Prostate gland (tissue), 2 donors: ENCODE measurements around the gene BICDL1.

Source experiments
- CTCF ChIP-seq, 4 experiments: fragments of 200-600 bp in 2 of 4; fragments of 450-650 bp in 2 of 4; sonication (generic) in 2 of 4; IDR thresholded peaks; 1 replicate in 3 of 4; 2 replicates in 1 of 4; pipeline ENCODE4 v1.5.1; 2016 to 2019; ENCODE audit warnings: antibody characterized with exemption in 4 of 4, mild to moderate bottlenecking in 2 of 4, moderate library complexity in 2 of 4
- POLR2A ChIP-seq: fragments of 450-650 bp; IDR thresholded peaks from one replicate; pipeline ENCODE4 v1.6.1; 2016; ENCODE audit warnings: antibody characterized with exemption, mild to moderate bottlenecking
- POLR2AphosphoS5 ChIP-seq: sonication (generic); formaldehyde crosslinking; IDR thresholded peaks from one replicate; pipeline ENCODE4 v1.6.1; 2017; ENCODE audit warnings: antibody characterized with exemption

GRCh38 chr12:120078868-120079267 lies 89.8 kb downstream of the BICDL1 start:
- no peak for TF ChIP-seq CTCF (IDR thresholded peaks at IDR 0.05)
- no peak for TF ChIP-seq POLR2A
- TF ChIP-seq POLR2AphosphoS5 = no peak
